Measurements from ENCODE around the gene LAD1.

DNA sequence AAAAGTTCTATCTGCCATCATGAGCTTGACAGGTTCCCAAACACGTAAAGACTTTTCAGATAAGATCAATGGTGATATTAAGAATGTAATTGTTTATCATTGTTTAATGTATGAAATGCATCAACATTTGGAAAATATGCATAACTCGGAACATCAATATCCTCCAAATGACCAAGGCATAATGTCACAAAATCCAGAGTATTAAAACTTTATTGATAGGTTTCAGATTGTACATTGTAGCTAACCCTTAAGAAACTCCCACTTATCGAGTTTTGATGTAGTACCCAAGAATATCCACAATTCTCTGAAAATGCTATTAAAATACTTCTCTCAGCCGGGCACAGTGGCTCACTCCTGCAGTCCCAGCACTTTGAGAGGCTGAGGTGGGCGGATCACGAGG, 34.5 kb upstream of the LAD1 start:
- TF ChIP-seq EZH2 (IDR thresholded peaks at IDR 0.05; ENCODE audit: borderline replicate concordance, insufficient read depth, low read length, poor library complexity, severe bottlenecking), result no peak
- TF ChIP-seq POLR2AphosphoS5 (IDR thresholded peaks at IDR 0.05), result no peak
- TF ChIP-seq CTCF (IDR thresholded peaks at IDR 0.05; ENCODE audit: poor library complexity, severe bottlenecking), result no peak
- TF ChIP-seq EP300 (conservative IDR thresholded peaks at IDR 0.05; ENCODE audit: poor library complexity, severe bottlenecking), result no peak
- TF ChIP-seq SMC3 (conservative IDR thresholded peaks at IDR 0.05; ENCODE audit: poor library complexity), result no peak
- no peak for TF ChIP-seq REST (IDR thresholded peaks at IDR 0.05; ENCODE audit: borderline replicate concordance)
- TF ChIP-seq TAF1 (IDR thresholded peaks at IDR 0.05; ENCODE audit: low read depth), result no peak
- TF ChIP-seq RAD21 (conservative IDR thresholded peaks at IDR 0.05), result no peak

Data from neural cell (in vitro differentiated cells).